ENCODE results near the gene MCU. TPM values are rescaled to one million over a fixed set of nuclear protein-coding genes. Genes with fewer than 3 reads are reported as not detected.
"Not testable (repeated sequence)": the region's sequence is repeated elsewhere in the genome, so short reads cannot be mapped to it uniquely, and the experiment has no call there.

Gene MCU
- total RNA-seq, 2 experiments from 2014 or later, result 17.7 to 19.0 TPM

GRCh38 chr10:72881291-72881690 is 189.3 kb downstream of the MCU start:
- CTCF ChIA-PET, result no interaction called here
- POLR2A ChIA-PET, result no interaction called here

GRCh38 chr10:72883861-72884260 is 191.9 kb downstream of the MCU start:
- ChIA-PET CTCF (no interaction called here), POLR2A (no interaction called here)

- POLR2A ChIA-PET, result no interaction called here
- CTCF ChIA-PET, result no interaction called here
Observed at GRCh38 chr10:72885953-72886352, 194.0 kb downstream of the MCU start.

GRCh38 chr10:72886621-72887020 is 194.7 kb downstream of the MCU start:
- ChIA-PET CTCF (no interaction called here), POLR2A (no interaction called here)

- POLR2A ChIA-PET, result no interaction called here
- CTCF ChIA-PET, result no interaction called here
Observed at GRCh38 chr10:72887043-72887442, 195.1 kb downstream of the MCU start.

- CTCF ChIA-PET, result no interaction called here
- POLR2A ChIA-PET, result no interaction called here
Observed at GRCh38 chr10:72888151-72888638, 196.3 kb downstream of the MCU start.

- CTCF ChIA-PET, result no interaction called here
Observed at GRCh38 chr10:72889391-72889831, 197.5 kb downstream of the MCU start.

GRCh38 chr10:72890086-72890485 is 198.1 kb downstream of the MCU start:
- CTCF ChIA-PET, result no interaction called here
- POLR2A ChIA-PET, result no interaction called here

More at GRCh38 chr10:72889391-72889831, 197.5 kb downstream of the MCU start:
- POLR2A ChIA-PET, result no interaction called here

GRCh38 chr10:72893136-72893798 is 201.3 kb downstream of the MCU start, which contains the start of gene OIT3:
TSS of gene OIT3 (plus strand) at chr10:72893739. CDS start at chr10:72893799, 60 bp downstream.
- POLR2A ChIA-PET, result no interaction called here
- CTCF ChIA-PET, result no interaction called here

- ChIA-PET CTCF (no interaction called here), POLR2A (no interaction called here)
Observed at GRCh38 chr10:72895236-72895850, 203.4 kb downstream of the MCU start.

GRCh38 chr10:72898616-72899015 is 206.7 kb downstream of the MCU start:
- CTCF ChIA-PET, result no interaction called here
- POLR2A ChIA-PET, result no interaction called here

- POLR2A ChIA-PET, result no interaction called here
- CTCF ChIA-PET, result no interaction called here
Observed at GRCh38 chr10:72899545-72899944, 207.6 kb downstream of the MCU start.

- CTCF ChIA-PET, POLR2A ChIA-PET: not testable (repeated sequence)
Observed at GRCh38 chr10:72903941-72904446, 212.1 kb downstream of the MCU start.

- POLR2A ChIA-PET, result no interaction called here
- CTCF ChIA-PET, result no interaction called here
Observed at GRCh38 chr10:72904806-72905205, 212.9 kb downstream of the MCU start.

- POLR2A ChIA-PET, result no interaction called here
- CTCF ChIA-PET, result no interaction called here
Observed at GRCh38 chr10:72906446-72906845, 214.5 kb downstream of the MCU start.

GRCh38 chr10:72910705-72911104 is 218.8 kb downstream of the MCU start:
- ChIA-PET POLR2A (no interaction called here), CTCF (interaction anchor here (0.6 kb wide), 1 partner anchor 1122 kb away, joined by 3 read pairs; no protein-coding TSS in a partner anchor)

- POLR2A ChIA-PET, result no interaction called here
- CTCF ChIA-PET, result no interaction called here
Observed at GRCh38 chr10:72911758-72912157, 219.8 kb downstream of the MCU start.

GRCh38 chr10:72912736-72913135 is 220.8 kb downstream of the MCU start:
- POLR2A ChIA-PET, result no interaction called here
- CTCF ChIA-PET, result interaction anchor here (0.7 kb wide), 2 partner anchors 319 to 533 kb away, joined by 3 to 4 read pairs; no protein-coding TSS in a partner anchor

- ChIA-PET POLR2A (no interaction called here), CTCF (no interaction called here)
Observed at GRCh38 chr10:72913287-72913686, 221.3 kb downstream of the MCU start.

GRCh38 chr10:72917201-72917600 is 225.3 kb downstream of the MCU start:
- CTCF ChIA-PET, result interaction anchor here (1.2 kb wide), 1 partner anchor 9 kb away, joined by 3 read pairs; no protein-coding TSS in a partner anchor
- POLR2A ChIA-PET, result not testable (repeated sequence)

- POLR2A ChIA-PET, CTCF ChIA-PET: not testable (repeated sequence)
Observed at GRCh38 chr10:72917803-72918332, 225.9 kb downstream of the MCU start.

Measured in activated CD8-positive, alpha-beta memory T cell treated with anti-CD3 and anti-CD28 coated beads for 36 hours (primary cell).